Prostate gland (tissue), 2 donors: Measurements from ENCODE around the gene JMY.

Experiments used
- POLR2A ChIP-seq: fragments of 450-650 bp; IDR thresholded peaks from one replicate; pipeline ENCODE4 v1.6.1; 2016; ENCODE audit warnings: antibody characterized with exemption, mild to moderate bottlenecking
- POLR2AphosphoS5 ChIP-seq: sonication (generic); formaldehyde crosslinking; IDR thresholded peaks from one replicate; pipeline ENCODE4 v1.6.1; 2017; ENCODE audit warnings: antibody characterized with exemption
- TF ChIP-seq, protein P1 (sequence below), 4 experiments: fragments of 200-600 bp in 2 of 4; fragments of 450-650 bp in 2 of 4; sonication (generic) in 2 of 4; IDR thresholded peaks; 1 replicate in 3 of 4; 2 replicates in 1 of 4; pipeline ENCODE4 v1.5.1; 2016 to 2019; ENCODE audit warnings: antibody characterized with exemption in 4 of 4, mild to moderate bottlenecking in 2 of 4, moderate library complexity in 2 of 4

DNA sequence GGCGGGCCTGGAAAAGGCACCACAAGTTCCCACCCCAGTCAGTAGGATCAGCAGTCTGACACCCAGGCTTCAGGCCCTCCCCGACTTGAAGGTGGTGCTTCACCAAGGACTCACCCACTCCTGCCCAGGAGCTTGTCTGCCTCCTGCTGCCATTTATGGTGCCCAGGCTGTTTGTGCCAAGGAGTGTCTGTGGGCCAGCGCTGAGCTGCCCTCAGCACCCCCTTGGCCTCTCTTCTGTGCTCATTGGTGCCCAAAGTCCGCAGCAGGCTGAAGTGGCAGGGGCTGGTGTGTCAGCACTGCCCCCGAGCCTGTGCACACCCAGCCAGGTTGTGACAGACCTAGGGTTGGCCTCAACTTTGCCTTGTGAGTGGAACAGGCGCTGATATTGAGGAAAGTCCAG, 23.5 kb downstream of the JMY start:
- TF ChIP-seq POLR2A: no peak
- TF ChIP-seq, protein P1, sequence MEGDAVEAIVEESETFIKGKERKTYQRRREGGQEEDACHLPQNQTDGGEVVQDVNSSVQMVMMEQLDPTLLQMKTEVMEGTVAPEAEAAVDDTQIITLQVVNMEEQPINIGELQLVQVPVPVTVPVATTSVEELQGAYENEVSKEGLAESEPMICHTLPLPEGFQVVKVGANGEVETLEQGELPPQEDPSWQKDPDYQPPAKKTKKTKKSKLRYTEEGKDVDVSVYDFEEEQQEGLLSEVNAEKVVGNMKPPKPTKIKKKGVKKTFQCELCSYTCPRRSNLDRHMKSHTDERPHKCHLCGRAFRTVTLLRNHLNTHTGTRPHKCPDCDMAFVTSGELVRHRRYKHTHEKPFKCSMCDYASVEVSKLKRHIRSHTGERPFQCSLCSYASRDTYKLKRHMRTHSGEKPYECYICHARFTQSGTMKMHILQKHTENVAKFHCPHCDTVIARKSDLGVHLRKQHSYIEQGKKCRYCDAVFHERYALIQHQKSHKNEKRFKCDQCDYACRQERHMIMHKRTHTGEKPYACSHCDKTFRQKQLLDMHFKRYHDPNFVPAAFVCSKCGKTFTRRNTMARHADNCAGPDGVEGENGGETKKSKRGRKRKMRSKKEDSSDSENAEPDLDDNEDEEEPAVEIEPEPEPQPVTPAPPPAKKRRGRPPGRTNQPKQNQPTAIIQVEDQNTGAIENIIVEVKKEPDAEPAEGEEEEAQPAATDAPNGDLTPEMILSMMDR (IDR thresholded peaks at IDR 0.05): no peak
- TF ChIP-seq POLR2AphosphoS5: no peak
